ENCODE data around the gene CDK18.

The CDK18 gene

DNA sequence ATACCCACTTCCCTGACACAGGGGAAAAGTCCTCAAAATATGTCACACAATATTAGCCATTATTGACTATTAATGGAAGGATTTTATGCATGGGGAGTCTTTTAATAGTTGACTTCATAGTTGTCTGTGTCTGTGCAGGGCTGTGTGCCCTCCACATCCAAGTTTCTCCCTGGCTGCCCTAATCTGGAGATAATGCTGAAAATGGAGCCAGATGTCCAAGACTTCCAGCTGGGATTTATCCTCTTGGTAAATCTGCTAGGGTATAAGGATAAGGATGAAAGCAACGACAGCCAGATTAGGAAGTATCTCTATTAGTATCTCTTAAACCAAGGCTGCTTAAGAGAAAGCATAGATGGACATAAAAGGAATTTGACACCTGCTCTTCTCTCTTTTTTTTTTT is 42.1 kb downstream of the CDK18 start:
- H3K27ac ChIP-seq (replicated peaks) = no peak overlapping the region
- H3K4me3 ChIP-seq (replicated peaks; ENCODE audit: insufficient read depth, low read length) = no peak overlapping the region
- H3K27me3 ChIP-seq (ENCODE audit: insufficient read depth, poor library complexity, severe bottlenecking) = peaks cover 16% of the 10 kb centered on the region
- DNase-seq (ENCODE audit: low read depth in 1 of 2, low spot score in 1 of 2) = no peak
- TF ChIP-seq SPI1 (IDR thresholded peaks at IDR 0.05; ENCODE audit: borderline replicate concordance, low read depth) (no peak), GABPA (IDR thresholded peaks at IDR 0.05; ENCODE audit: low read depth) (no peak), POLR2AphosphoS5 (IDR thresholded peaks at IDR 0.05; ENCODE audit: low read depth) (no peak)
- TF ChIP-seq, protein P1, sequence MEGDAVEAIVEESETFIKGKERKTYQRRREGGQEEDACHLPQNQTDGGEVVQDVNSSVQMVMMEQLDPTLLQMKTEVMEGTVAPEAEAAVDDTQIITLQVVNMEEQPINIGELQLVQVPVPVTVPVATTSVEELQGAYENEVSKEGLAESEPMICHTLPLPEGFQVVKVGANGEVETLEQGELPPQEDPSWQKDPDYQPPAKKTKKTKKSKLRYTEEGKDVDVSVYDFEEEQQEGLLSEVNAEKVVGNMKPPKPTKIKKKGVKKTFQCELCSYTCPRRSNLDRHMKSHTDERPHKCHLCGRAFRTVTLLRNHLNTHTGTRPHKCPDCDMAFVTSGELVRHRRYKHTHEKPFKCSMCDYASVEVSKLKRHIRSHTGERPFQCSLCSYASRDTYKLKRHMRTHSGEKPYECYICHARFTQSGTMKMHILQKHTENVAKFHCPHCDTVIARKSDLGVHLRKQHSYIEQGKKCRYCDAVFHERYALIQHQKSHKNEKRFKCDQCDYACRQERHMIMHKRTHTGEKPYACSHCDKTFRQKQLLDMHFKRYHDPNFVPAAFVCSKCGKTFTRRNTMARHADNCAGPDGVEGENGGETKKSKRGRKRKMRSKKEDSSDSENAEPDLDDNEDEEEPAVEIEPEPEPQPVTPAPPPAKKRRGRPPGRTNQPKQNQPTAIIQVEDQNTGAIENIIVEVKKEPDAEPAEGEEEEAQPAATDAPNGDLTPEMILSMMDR (IDR thresholded peaks at IDR 0.05; ENCODE audit: insufficient read depth, low read length) = no peak
- TF ChIP-seq, protein P2, sequence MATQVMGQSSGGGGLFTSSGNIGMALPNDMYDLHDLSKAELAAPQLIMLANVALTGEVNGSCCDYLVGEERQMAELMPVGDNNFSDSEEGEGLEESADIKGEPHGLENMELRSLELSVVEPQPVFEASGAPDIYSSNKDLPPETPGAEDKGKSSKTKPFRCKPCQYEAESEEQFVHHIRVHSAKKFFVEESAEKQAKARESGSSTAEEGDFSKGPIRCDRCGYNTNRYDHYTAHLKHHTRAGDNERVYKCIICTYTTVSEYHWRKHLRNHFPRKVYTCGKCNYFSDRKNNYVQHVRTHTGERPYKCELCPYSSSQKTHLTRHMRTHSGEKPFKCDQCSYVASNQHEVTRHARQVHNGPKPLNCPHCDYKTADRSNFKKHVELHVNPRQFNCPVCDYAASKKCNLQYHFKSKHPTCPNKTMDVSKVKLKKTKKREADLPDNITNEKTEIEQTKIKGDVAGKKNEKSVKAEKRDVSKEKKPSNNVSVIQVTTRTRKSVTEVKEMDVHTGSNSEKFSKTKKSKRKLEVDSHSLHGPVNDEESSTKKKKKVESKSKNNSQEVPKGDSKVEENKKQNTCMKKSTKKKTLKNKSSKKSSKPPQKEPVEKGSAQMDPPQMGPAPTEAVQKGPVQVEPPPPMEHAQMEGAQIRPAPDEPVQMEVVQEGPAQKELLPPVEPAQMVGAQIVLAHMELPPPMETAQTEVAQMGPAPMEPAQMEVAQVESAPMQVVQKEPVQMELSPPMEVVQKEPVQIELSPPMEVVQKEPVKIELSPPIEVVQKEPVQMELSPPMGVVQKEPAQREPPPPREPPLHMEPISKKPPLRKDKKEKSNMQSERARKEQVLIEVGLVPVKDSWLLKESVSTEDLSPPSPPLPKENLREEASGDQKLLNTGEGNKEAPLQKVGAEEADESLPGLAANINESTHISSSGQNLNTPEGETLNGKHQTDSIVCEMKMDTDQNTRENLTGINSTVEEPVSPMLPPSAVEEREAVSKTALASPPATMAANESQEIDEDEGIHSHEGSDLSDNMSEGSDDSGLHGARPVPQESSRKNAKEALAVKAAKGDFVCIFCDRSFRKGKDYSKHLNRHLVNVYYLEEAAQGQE (IDR thresholded peaks at IDR 0.05; ENCODE audit: insufficient replicate concordance, low read depth) = no peak

DNA sequence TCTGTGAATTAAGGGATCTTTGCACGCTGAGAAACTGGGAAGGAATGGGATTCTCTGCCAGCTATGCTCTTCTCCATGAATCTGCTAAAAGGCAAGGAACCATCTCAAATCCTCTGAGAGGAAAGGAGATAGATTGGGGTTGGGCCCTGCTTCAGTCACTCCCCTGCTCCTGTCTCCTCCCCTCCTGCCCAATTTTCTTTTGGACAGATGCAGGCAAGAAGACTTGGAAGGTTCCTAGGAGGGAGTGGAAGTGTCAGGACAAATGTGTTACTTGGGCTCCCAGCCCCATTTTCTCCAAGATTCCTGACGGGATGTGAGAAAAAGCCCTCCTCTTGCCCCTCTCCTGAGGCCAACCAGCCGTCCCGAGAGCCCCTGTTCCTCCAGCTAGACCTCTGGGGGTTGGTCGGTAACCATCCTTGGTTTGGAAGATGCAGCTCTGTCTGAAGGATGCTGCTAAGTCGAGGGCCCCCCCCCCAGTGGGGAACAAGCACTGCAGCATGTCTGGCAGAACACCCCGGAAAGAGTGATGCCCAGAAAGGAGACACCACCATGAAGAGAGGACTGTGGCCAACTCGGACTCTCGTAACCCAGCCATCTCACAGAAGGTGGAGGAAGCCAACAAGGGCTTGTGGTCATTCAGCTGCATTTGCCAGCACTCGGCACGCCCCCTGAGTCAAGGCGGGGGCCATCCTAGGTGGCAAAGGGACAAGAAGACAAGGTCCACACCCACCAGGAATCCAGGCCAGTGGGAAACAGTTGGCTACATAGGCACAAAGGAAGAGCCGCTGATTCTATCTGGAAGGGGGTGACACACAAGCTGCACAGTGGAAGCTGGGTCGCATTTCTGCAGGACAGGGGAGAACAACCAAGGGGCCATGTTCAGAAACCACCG is 43.7 kb downstream of the CDK18 start:
- DNase-seq (ENCODE audit: low read depth in 1 of 2, low spot score in 1 of 2) = no peak
- no peak for TF ChIP-seq GABPA (IDR thresholded peaks at IDR 0.05; ENCODE audit: low read depth)
- TF ChIP-seq SPI1 (IDR thresholded peaks at IDR 0.05; ENCODE audit: borderline replicate concordance, low read depth) = no peak
- TF ChIP-seq POLR2AphosphoS5 (IDR thresholded peaks at IDR 0.05; ENCODE audit: low read depth) = no peak
- TF ChIP-seq, protein P2 (IDR thresholded peaks at IDR 0.05; ENCODE audit: insufficient replicate concordance, low read depth) = no peak
- TF ChIP-seq, protein P1 (IDR thresholded peaks at IDR 0.05; ENCODE audit: insufficient read depth, low read length) = no peak
- H3K27ac ChIP-seq (replicated peaks) = no peak overlapping the region

DNA sequence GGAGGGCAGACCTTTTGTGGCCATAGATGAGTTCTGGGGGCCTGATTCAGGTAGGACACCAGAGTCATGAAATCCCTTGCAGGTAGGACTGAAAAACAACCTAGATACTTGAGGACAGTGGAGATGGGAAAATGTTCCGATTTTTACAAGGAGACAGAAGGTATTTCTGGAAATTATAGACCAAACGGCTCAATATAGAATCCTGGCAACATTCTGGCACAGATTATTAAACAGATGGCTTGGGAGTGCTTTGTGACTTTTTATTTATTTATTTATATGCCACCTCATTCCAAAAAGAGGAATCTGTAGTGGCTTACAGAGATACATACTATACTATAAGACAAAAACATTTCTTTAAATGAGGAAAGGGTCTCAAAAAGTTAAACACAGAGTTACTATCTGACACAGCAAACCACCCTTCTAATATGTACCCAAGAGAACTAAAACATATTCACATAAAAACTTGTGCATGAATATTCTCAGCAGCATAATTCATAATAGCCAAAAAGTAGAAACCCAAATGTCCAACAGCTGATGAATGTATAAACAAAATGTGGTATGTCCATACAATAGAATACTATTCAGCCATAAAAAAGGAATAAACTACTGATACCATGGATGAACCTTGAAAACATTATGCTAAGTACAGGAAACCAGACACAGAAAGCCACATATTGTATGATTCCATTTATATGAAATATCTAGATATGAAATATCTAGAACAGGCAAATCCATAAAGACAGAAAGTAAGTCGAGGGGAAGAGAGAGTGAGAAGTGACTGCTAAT is 49.8 kb downstream of the CDK18 start:
- Histone ChIP-seq H3K27me3 (ENCODE audit: insufficient read depth, poor library complexity, severe bottlenecking) (no peaks in the 10 kb centered on the region), H3K27ac (replicated peaks) (no peak overlapping the region), H3K4me3 (replicated peaks; ENCODE audit: insufficient read depth, low read length) (no peak overlapping the region)
- TF ChIP-seq, protein P1 (IDR thresholded peaks at IDR 0.05; ENCODE audit: insufficient read depth, low read length) = no peak
- TF ChIP-seq SPI1 (IDR thresholded peaks at IDR 0.05; ENCODE audit: borderline replicate concordance, low read depth) = no peak
- no peak for TF ChIP-seq POLR2AphosphoS5 (IDR thresholded peaks at IDR 0.05; ENCODE audit: low read depth)
- no peak for DNase-seq (ENCODE audit: low read depth in 1 of 2, low spot score in 1 of 2)

More for the DNA sequence above, 43.7 kb downstream of the CDK18 start:
- no peak overlapping the region for H3K4me3 ChIP-seq (replicated peaks; ENCODE audit: insufficient read depth, low read length)
- peaks cover 9% of the 10 kb centered on the region for H3K27me3 ChIP-seq (ENCODE audit: insufficient read depth, poor library complexity, severe bottlenecking)
